Smooth muscle cell of trachea (primary cell): ENCODE measurements around the gene PABPC5. TPM values are rescaled to one million over a fixed set of nuclear protein-coding genes. Genes with fewer than 3 reads are reported as not detected.

Source experiments
- total RNA-seq: library from RNA; depleted of rRNA; stranded (reverse); fragments of >200 nt; gene quantifications from 2 replicates; pipeline ENCODE4 v1.2.1, GENCODE V29; 2014

PABPC5 gene
- total RNA-seq: 2.9 and 3.5 TPM in 2 replicates

GRCh38 chrX:91434351-91435168, at the start of gene PABPC5:
TSS of gene PABPC5 (plus strand) at chrX:91434839. CDS start at chrX:91435578, 739 bp downstream.

